GM20431 (cell line): ENCODE measurements around the gene TRAPPC12.

Experiments used
- in situ Hi-C: fragments of 300-500 bp; cut with MseI, MboI; formaldehyde crosslinking; loops from one replicate; pipeline ENCODE4 v1.15.0; 2020; ENCODE audit warnings: low sequenced_read_pairs; ENCODE audit not compliant: unreplicated experiment

Gene TRAPPC12

DNA sequence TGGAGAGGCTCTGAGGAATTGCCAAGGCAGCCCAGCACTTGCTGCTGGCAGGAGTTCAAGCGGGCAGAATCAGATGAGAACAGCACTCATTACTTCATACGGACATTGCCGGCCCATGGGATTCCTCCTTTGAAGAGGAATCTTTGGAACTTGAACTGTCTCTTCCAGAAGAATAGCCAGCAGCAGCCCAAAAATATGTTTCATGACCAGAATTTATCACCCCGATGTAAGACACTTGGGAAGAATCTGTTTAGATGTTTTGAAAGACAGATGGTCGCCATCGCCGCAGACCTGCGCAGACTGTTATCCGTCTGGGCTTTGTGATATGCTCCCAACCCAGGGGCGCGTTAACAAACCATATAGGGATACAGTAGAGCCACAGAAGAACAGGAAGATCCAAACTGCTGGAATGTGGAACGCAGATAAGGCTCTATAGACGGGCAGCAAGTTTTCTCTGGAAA lies 143.5 kb downstream of the TRAPPC12 start:
- in situ Hi-C loops = no loop called here

DNA sequence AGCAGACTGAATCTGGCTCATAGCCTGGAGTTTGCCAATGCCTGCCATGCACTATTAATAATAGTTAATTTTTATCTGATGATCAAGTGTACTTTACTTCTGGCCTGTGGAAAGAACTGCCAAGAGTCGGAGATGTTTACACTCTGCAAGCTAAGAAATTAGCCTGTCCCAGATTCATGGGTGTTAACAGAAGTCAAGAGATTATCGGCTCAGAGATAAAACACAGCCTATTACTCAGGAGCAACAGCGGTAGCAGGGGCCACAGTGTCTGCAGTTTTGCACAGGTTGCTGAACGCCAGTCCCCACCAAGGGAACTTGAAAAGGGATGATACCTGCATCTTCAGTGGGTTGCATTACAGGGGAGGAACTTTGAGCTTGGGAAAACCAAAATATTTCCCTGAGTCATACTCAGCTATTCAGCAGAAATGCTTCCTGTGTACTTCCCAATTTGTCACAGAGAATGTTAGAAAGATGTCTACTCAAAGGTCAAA lies 144.1 kb downstream of the TRAPPC12 start:
- in situ Hi-C loops = no loop called here

DNA sequence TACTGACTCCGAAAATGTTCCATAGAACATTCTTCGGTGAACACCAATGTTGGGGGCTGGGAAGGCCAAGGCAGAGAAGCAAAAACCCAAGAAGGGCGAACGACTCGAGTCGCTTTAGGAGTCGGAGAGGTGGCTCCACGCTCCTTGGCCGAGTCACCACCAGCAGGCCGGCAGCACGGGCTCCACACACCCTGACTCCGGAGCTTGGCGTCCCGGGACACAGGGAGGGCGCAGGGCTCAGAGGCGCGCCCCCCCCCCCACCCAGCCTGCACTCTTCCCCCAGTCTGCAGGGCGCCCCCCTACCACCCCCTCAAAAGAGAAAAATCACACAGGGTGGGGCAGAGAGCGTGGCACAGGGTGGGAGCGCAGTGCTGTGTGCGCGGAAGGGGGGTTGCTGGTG lies 147.4 kb downstream of the TRAPPC12 start:
- in situ Hi-C loops = no loop called here

DNA sequence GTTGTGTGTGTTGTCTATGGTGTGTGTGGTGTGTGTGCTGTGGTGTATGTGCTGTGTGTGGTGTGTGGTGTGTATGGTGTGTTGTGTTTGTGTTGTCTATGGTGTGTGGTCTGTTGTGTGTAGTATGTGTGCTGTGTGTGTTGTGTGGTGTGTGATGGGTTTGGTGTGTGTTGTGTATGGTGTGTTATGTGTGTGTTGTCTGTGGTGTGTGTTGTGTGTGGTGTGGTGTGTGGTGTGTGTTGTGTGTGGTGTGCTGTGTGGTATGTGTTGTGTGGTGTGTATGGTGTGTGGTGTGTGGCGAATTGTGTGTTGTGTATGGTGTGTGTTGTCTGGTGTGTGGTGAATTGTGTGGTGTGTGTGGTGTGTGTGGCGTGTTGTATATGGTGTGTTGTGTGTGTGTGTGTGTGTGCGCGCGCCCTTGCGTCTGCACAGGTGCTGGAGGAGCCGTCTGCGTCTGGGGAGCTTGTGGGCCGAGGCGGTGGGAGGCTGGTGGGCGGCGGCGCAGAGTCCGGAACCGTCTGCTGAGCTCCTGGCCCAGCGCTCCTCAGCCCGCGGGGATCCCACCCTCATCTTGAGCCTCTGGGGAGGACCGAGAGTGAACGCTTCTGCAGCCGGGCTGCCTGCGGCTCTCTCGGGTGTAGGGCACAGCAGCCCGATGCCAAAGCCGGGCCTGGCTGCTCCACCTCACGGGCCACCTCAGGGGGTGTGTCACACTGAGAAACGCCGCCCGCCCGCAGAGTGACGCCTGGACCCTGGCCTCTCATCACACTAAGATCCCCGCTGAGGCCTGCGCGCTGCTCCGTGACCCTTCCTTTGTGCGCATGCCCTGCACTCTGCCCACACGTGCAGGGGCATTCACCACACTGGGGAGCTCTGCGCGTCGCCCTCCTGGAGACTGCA lies 148.6 kb downstream of the TRAPPC12 start:
- in situ Hi-C loops = no loop called here
